ENCODE results near the gene EMILIN1.
"Not testable (repeated sequence)": the region's sequence is repeated elsewhere in the genome, so short reads cannot be mapped to it uniquely, and the experiment has no call there.

EMILIN1 gene

DNA sequence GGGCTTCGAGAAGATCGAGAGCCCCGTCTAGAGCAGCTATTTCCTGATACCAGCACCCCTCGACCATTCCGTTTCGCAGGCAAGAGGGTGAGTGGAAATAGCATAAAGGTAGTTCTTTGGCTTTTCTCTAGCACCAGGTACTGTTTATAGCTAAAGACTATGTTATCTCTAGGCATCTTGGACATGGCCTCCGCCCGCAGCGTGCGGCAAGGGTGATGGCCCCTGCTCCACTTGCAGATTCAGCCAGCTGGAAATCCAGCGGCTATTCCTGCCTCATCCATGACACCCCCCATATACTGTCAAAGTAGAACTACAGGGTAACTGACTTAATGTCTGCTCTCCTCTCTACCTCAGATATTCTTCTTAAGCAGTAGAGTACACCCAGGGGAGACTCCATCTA lies 23.7 kb upstream of the EMILIN1 start:
- no peak for DNase-seq (ENCODE audit: low spot score)

DNA sequence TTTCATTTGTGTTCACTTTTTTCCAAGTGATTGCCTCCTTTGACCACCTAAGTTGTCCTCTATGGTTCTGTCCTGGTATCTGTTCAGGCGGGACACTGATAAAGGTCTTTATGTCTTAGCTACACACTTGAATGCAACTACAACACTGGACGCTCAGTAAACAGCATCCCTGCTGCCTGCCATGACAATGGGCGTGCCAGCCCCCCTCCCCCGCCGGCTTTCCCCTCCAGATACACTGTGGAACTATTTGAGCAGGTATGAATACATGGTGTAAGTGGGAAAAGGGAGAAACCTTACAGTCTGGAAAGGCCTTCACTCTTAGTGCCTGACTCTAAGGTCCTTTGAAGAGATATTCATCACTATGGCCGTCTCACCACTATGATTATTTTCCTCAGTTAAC lies 21.2 kb upstream of the EMILIN1 start:
- DNase-seq (ENCODE audit: low spot score), result no peak

DNA sequence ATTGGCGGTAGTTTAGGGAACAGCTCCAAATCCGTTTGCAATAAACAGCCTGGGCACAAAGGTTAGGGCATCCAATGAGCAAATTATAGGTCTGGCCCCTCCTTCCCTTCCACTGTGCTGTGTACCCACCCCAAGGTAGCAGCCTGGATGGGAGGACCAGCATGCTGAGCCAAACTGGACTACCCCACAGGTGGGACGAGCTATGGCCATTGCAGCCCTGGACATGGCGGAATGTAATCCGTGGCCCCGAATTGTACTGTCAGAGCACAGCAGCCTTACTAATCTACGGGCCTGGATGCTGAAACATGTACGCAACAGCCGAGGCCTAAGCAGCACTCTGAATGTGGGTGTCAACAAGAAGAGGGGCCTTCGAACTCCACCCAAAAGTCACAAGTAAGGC lies 20.2 kb upstream of the EMILIN1 start:
- no peak for DNase-seq (ENCODE audit: low spot score)

DNA sequence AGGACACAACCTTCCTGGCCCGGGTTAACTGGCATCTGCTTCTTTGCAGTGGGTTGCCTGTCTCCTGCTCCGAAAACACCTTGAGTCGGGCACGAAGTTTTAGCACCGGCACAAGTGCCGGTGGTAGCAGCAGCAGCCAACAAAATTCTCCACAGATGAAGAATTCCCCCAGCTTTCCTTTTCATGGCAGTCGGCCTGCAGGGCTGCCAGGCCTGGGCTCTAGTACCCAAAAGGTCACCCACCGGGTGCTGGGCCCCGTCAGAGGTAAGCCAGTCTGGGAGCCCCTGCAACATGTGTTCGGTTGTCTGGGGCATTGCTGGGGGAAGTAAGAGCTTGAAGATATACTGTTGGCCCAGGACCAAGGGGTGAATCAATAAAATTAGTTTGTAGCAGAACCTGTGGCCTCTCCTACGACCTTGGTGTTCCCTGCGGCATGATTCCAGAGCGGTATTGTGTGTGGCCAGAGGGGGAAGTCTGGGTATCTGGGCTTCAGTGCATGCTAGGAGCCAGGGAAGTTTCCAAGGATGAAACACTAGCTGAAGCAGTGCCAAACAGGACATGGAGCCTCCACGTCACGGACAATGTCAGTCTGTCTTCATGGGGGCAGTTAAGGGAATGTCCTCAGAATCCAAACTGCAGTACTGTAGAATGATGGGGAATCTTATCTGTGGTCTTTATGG lies 19.1 kb upstream of the EMILIN1 start:
- DNase-seq (ENCODE audit: low spot score), result no peak

DNA sequence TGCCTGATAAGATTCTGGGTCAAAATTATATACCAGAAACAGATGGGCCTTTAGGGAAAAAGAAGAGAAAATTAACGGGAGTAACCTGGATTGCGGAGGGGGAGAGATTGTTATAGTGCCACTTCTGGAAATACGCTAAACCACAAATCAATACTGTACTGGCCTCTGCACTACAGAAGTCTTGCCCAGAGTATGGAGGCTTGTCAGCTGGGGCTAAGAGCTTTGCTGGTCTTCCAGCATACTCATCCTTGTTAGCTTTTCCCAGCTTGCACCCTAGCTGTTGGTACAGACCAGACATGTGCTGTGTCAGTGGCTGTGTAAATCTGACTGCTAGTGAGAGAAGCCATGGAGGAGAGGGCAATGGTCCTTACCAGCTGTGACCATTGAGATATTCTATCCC lies 18.1 kb upstream of the EMILIN1 start:
- DNase-seq (ENCODE audit: low spot score), result no peak

DNA sequence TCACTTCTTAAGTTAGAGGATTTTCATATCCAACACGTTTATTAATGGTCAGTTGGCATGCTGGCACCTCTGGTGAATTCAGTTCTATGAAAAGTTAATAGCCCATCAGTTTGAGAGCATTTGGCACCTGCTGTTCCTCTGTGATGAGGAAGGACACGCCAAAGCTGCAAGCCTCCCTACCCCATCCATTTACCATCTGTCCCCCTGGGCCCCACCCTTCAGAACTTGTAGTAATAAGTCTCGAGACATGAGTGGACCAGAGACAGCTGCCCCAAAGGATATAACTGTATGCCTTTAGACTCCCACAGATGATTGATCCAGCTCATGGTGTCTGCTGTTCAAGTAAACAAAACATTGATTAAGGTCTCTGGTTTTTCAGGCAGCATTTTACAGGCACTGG lies 13.3 kb upstream of the EMILIN1 start:
- DNase-seq (ENCODE audit: low spot score), result no peak

DNA sequence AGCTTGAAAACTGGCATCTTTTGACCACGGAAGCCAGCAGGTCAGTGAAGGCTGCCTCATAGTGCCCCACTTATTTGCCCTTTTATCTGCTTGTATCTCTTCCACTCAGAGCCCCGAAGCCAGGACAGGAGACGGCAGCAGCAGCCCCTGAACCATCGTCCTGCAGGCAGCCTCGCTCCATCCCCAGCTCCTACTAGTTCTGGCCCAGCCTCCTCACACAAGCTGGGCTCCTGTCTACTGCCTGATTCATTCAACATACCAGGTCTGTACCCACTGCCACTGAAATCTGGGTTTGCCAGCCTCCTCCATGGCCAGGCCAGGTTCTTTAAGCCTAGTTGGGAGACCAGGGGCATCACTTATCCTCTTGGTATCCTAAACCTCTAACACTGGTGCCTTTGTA lies 11.0 kb upstream of the EMILIN1 start:
- no peak for DNase-seq (ENCODE audit: low spot score)

DNA sequence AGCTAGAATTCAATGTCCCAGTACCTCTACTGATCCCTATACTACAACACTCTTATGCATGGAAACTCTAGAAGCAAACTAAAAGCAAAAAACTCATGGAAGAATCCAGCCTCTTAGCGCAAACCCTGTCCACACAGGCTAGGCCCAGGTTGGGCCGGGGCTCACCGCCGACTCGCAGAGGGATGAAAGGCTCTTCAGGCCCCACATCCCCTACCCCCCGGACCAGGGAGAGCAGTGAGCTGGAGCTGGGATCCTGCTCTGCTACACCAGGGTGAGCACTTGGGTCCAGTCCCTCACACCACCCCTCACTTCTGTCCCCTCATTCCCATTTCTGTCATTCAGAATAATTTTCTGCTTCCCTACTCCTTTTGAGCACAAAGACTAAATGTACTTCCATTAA lies 9.0 kb upstream of the EMILIN1 start:
- DNase-seq (ENCODE audit: low spot score), result no peak

DNA sequence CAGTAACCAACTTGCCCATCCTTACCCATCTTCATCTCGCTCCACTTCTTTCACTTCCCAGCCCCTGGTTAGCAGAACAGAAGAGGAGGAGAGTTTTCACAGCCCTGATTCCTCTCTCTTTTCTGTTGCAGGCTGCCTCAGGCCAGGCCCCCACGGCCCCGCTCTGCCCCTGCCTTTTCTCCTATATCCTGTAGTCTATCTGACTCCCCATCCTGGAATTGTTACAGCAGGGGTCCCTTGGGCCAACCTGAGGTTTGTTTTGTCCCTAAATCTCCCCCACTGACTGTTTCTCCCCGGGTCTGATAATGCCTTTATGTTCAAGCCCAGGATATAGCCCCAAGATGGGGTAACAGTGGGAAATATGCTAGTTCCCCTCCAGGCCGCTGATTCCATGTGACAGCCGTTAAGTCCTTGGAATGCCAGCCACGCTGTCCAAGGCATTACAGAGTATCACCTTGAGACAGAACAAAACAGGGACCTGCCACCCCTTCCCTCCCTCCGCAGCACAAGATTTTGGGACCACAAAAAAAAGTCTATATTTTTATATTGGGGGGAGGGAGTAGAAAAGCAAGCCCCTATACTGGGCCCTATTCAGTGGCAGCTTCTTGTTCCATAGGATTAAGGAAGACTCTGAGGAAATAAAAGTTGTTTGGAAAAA lies 8.3 kb upstream of the EMILIN1 start:
- no peak for DNase-seq (ENCODE audit: low spot score)

DNA sequence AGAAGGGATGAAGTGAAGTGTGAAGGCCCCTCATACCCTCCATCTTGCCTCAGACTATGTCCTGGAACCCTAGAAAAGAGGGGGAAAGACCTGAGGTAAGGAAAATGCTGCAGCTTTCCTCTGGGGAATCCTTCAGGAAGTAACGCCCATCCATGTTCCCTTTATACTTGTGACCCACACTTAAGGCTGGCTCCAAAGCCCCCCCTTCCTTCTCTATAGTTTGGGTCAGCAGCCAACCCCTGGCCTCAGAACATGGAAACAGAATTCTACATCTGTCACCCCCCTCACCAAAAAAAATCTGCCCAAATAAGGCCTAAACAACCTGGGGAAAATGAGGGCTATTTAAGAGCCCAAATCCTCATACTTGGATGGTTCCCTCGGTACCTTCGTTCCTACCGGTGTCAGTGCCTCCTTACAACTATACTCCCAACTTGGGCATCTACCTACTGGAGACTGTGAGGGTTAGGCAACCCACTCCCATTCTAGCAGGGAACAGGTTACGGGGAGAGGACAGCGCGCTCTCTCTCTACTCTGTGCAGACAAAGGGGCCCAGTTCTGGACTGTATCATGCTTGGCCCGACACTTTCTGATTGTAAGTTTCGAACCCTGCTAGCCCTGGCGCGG lies 7.7 kb upstream of the EMILIN1 start:
- no peak for DNase-seq (ENCODE audit: low spot score)

DNA sequence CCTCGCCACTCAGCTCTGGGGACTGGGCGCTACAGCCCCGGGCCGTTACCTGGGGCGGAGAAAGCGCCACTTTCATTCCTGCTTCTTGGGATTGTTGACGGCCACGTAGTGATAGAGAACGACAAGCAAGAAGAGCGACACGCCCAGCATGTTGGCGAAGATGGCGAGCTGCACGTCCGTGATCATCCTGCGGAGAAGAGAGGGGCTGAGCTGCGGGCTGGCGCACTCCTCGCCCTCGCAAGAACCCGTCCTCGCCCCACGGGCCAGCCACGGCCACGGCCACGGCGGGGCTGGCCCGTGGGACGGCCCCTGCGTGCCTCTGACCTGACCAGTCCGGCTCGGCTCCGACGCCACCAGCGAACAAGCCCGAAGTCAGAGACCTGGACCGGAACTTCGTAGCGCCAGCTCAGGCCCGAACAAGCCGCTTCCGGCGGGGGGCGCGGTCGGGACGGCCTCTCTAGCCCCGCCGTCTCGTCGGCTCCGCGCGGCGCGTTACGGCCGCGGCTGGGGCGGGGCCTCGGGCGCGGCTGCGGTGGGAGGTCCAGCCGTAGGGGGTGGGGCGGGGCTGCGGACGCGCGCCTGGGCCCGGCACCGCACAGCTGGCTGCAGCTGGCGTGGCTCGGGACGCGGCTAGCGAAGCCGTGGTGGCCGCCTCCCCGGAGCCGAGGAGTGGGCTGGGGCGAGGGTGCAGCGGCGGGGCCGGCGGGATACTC lies 7.0 kb upstream of the EMILIN1 start, which contains the start of gene OST4:
TSS of gene OST4 (minus strand) at position 378 of the 713 bp plus-strand sequence.
- peak; percentile 94 for DNase-seq (ENCODE audit: low spot score)

DNA sequence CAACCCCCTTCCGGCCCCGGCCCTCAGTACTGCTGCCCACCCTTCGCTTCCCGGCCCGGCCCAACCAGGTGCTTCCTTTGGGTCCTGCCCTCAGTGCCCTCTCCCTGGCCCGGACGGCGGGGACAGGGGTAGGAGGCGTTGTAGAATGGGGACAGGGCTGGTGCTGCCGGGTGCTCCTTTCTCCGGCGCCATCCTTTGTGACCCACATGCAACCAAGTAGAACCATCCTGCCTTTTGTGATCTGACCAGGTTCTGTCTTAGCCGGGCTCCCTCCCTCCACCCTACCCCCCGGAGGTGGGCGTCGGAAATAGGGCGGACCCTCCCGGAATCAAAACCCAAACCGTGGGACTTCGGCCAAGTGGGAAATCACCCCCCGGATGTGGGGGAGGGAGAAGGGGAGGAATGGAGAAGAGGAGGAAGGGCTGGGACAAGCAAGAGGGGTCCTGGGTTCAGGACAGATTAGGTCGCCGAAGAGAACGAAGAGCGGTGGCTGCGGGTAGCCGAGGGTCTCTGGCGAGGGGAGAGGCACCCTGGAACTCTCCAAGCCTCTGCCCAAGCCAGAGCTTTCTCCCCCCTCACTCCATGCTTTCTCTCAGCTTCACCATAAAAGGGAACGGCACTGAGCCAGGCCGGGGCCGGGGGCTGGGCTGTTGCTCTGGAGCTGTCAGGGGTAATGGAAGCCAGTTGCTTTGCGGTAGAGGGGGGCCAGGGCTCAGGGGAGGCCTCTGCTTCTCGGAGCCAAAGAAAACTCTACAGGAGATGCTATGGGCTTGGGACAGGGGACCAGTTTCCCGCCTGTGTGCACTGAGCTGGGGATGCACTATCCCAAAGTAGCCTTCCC lies 6.2 kb upstream of the EMILIN1 start:
- DNase-seq (ENCODE audit: low spot score), result peak; percentile 75

DNA sequence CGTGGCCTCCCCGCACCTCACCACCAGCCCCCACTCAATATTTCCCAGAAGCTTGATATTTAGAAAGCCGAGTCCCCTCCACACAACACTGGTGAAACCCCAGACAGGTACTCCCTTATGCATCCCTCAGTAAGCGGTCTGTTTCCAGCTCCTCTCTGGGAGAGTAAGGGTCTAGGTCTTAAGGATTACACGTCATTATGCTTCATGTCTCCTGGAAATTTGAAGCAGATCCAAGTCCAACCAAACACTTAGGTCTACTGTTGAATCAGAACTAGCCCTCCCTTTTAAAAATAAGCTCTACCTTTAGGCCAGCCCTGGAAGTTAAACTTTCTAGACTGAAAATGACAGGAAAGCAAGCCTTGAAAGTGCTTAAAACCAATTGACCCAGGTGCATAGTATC lies 5.5 kb upstream of the EMILIN1 start:
- no peak for DNase-seq (ENCODE audit: low spot score)

DNA sequence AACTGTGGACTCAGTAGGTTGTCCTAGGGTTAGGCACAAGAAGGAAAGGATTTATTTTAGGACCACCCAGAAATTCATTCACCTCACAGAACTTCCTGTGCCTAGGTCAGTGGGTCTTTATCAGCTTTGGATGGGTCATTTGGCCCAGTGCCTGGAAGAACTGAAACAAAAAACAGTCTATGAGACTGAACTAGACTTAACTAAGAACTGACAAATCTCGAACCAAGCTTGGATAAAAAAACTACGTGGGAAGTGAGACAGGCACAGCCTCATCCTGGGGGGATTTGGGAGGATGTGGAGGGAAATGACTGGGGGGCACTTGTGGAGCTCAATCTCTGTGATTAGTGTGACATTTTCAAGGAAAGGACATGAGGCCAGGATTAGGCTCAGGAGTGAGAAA lies 4.6 kb upstream of the EMILIN1 start:
- DNase-seq (ENCODE audit: low spot score), result no peak

DNA sequence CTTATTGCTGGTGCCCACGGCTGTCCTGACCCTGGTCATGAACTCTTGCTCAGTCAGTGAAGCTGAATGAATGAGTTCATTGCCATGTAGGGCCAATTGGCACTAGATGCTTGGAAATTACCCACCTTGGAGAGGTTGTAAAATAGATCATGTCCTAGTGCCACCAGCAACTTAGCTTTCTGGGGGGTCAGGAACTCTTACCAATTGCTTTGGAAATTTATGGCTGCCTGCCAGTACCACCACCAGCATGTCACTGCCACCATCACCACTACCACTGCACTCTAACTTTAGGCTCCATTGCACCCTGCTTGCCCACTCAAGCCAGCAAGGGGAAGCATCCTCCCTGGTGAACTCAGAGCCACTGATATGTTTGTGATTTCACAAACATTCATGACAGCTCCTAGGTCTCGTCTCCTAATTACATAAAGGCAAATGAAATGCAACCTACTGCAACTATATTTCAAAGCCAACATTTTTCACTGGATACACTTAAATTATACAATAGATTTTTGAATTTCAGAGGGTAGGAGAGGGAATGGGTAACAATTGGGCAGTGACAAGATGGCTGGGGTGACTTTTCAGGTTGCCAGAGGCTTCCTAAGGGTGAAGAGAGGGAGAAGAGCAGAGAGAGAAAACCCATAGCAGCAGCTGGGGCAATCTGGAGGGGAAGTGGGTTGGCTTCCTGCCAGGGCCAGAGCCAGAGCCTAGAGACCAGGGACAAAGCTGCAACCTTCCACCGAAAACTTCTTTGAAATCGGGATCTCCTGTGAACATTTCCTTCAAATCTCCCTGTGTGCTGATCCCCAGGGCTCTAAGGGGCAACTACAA lies 3.5 kb upstream of the EMILIN1 start:
- no peak for DNase-seq (ENCODE audit: low spot score)

DNA sequence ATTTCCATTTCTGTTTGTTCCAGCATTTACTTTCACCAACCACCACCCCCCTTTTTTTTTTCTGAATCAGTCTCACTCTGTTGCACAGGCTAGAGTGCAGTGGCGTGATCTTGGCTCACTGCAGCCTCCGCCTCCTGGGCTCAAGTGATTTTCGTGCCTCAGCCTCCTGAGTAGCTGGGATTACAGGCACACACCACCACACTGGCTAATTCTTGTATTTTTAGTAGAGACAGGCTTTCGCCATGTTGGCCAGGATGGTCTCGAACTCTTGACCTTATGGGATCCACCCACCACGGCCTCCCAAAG lies 2.9 kb upstream of the EMILIN1 start:
- not testable (repeated sequence) for DNase-seq (ENCODE audit: low spot score)

DNA sequence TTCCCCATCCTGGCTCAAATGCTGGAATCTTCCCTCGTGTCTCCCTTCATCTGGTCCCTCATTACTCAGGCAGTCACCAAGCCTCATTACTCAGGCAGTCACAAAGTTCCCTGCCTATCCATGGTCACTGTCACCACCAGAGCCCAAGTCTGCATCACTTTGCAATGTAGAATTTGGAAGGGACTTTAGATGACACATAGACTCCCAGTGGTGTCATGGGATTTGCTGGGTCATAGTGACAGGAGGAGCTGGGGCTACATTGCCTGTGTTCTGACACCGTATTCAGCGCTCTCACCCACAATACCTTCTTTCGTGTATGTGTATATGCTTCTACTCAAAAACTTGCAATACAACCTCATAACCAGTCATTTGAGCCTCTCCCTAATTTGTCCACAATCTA lies 2.1 kb upstream of the EMILIN1 start:
- DNase-seq (ENCODE audit: low spot score), result no peak

DNA sequence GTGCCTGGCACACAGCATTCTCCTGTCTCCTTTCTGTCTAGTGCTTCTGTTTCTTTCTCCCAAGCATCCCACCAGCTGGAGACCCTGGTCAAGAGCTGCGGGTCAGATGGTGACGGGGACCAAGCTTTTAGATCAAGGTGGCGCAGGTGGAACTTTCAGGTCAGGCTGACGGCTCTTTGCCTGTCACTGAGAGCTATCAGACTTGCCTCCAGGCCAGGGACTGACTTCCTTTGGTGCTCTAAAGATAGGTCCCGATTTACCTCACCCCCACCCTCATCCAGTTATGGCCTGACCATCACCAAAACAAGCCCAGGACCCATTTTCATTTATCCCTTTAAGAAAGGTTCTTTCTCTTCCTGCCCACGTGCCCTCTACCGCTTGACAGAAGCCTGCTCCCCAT lies 1.2 kb upstream of the EMILIN1 start:
- DNase-seq (ENCODE audit: low spot score), result no peak

DNA sequence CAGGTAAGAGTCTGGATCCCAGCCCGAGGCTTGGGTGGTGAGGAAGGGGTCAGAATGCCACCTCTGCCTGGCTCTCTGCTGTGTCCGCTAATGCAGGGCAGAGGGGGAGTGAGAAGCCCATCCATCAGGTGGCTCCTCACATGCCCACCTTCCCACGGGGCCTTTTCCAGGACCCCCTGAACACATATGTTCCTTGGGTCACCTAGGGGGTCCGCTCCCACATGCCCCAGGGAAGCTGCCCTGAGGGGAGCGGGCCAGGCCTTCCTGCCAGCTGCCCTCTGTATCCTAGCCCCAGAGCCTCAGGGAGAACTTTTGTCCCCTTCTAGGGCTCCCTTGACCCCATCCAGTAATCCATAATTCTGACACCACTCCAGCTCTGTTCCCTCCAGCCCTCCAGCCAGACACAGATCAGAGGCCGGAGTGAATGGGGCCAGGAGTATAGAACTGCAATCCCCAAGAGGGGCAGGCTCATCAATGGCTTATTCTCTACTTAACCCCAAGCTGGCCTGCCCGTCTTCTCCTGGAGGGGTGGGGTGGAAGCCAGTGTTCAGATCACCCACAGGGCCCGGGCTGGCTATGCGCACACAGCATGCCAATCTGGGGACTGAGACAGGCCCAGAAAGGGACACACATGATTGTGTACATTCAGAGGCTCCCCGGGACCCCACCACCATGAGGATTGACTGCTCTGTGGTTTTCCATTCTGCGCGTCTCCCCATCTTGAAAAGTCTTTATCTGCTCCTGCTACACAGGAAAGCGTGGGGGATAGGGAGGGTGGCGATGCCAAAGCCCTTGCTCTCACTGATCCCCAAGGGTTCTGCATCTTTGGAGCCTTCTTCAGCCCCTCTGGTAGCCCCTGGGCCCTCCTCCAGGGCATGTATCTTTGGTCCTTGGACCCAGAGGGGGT lies 1.1 kb downstream of the EMILIN1 start:
- no peak for DNase-seq (ENCODE audit: low spot score)

DNA sequence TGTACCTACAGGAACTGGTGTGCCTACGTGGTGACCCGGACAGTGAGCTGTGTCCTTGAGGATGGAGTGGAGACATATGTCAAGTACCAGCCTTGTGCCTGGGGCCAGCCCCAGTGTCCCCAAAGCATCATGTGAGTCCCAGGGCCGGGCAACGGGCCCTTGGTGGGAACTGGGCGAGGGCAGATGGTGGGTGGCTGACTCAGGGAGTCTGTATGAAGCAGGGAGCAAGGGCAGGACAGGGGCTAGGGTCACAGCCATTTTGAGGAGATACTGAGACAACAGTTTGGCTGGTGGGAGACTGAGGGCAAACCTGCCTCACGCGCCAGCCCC lies 1.7 kb downstream of the EMILIN1 start:
- DNase-seq (ENCODE audit: low spot score), result no peak

DNA sequence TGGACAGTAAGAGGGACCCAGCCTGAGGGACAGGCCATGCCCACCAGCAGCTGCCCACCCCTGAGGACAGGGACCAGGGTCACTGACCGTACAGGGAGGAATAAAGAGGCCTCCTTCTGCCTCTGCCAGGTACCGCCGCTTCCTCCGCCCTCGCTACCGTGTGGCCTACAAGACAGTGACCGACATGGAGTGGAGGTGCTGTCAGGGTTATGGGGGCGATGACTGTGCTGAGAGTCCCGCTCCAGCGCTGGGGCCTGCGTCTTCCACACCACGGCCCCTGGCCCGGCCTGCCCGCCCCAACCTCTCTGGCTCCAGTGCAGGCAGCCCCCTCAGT lies 2.2 kb downstream of the EMILIN1 start:
- DNase-seq (ENCODE audit: low spot score), result no peak

All from ecto neural progenitor cell (in vitro differentiated cells).